Vagina (tissue), 2 donors: ENCODE measurements around the gene TRPM4.

Source experiments
- POLR2A ChIP-seq, 2 donors: fragments of 450-650 bp; IDR thresholded peaks; one replicate each; pipeline ENCODE4 v1.6.1; 2017; ENCODE audit warnings: antibody characterized with exemption in 2 of 2, mild to moderate bottlenecking in 2 of 2, moderate library complexity in 2 of 2
- POLR2AphosphoS5 ChIP-seq, 2 donors: sonication (generic); formaldehyde crosslinking; IDR thresholded peaks; one replicate each; pipeline ENCODE4 v1.9.0; 2017; ENCODE audit warnings: antibody characterized with exemption in 2 of 2, mild to moderate bottlenecking in 2 of 2, low read depth in 1 of 2; ENCODE audit not compliant: insufficient read depth in 1 of 2
- TF ChIP-seq, protein P1 (sequence below), 3 experiments: fragments of 450-650 bp in 2 of 3; fragments of 200-600 bp in 1 of 3; sonication (generic) in 1 of 3; IDR thresholded peaks; one replicate each; pipeline ENCODE4 v1.5.1; 2017 to 2019; ENCODE audit warnings: antibody characterized with exemption in 3 of 3, mild to moderate bottlenecking in 2 of 3, moderate library complexity in 2 of 3

DNA sequence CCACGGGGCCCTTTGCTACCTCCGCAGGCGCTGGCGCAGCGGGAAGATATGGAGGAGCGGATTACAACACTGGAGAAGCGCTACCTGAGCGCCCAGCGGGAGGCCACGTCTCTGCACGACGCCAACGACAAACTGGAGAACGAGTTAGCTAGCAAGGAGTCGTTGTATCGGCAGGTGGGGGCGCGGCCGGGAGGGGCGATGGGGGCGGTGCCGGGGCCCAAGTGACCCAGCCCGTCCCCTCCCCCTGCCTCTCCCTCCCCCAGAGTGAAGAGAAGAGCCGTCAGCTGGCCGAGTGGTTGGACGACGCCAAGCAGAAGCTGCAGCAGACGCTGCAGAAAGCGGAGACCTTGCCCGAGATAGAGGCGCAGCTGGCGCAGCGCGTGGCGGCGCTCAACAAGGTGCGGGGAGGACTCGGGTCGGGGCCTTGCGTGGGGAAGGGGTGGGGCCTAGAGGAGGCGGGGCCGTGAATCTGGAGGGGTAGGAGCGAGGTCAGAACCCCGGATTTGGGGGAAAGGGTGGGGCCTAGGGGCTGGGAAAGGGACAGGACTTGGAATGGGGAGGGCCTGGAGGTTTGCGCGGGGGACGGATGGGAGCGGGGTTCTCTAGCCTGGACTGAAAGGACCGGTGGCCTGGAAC lies 24.5 kb upstream of the TRPM4 start:
- TF ChIP-seq POLR2AphosphoS5 (IDR thresholded peaks at IDR 0.05; ENCODE audit: insufficient read depth in 1 of 2, low read depth in 1 of 2) (no peak), POLR2A (IDR thresholded peaks at IDR 0.05) (no peak)
- TF ChIP-seq, protein P1, sequence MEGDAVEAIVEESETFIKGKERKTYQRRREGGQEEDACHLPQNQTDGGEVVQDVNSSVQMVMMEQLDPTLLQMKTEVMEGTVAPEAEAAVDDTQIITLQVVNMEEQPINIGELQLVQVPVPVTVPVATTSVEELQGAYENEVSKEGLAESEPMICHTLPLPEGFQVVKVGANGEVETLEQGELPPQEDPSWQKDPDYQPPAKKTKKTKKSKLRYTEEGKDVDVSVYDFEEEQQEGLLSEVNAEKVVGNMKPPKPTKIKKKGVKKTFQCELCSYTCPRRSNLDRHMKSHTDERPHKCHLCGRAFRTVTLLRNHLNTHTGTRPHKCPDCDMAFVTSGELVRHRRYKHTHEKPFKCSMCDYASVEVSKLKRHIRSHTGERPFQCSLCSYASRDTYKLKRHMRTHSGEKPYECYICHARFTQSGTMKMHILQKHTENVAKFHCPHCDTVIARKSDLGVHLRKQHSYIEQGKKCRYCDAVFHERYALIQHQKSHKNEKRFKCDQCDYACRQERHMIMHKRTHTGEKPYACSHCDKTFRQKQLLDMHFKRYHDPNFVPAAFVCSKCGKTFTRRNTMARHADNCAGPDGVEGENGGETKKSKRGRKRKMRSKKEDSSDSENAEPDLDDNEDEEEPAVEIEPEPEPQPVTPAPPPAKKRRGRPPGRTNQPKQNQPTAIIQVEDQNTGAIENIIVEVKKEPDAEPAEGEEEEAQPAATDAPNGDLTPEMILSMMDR (IDR thresholded peaks at IDR 0.05) = no peak
